NCI-H345 treated with DMSO at 0.1 percent for 48 hours (cell line): ENCODE data around the gene LAMTOR4.
"Not testable (repeated sequence)": the region's sequence is repeated elsewhere in the genome, so short reads cannot be mapped to it uniquely, and the experiment has no call there.

Experiments used
- DNase-seq: peaks from one replicate; lab custom pipeline; 2025; ENCODE audit not compliant: unreplicated experiment; lab: John Stamatoyannopoulos, UW

Gene LAMTOR4

DNA sequence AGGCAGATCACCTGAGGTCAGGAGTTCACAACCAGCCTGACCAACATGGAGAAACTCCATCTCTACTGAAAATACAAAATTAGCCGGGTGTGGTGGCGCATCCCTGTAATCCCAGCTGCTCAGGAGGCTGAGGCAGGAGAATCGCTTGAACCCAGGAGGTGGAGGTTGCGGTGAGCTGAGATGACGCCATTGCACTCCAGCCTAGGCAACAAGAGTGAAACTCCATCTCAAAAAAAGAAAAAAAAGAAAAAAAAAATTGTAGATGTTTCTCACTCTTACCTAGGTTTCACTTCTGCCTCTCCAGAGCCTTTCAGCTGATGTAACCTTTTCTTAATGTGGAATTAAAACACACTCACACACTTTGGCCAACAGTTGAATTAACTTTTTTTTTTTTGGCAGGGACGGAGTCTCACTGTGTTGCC lies 47.2 kb downstream of the LAMTOR4 start:
- DNase-seq, result not testable (repeated sequence)

DNA sequence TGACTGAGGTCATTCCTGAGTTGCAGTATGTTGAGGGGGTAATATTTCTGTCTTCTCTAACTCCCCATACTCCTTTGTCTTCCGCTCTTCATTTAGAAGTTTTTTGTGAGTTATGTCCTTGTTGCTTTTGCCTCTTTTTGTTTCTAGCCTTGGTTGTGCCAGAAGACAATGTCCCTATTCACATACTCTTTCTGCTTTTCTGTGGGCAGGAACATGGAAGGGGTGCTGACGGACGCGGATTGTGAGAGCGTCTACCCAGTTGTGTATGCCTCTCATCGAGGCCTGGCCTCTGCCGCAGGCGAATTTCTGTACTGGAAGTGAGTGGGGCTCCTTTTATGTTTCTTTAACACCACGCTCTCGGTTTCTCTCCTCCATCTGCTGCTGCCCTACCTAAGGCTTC lies 49.5 kb downstream of the LAMTOR4 start:
- DNase-seq, result no peak

DNA sequence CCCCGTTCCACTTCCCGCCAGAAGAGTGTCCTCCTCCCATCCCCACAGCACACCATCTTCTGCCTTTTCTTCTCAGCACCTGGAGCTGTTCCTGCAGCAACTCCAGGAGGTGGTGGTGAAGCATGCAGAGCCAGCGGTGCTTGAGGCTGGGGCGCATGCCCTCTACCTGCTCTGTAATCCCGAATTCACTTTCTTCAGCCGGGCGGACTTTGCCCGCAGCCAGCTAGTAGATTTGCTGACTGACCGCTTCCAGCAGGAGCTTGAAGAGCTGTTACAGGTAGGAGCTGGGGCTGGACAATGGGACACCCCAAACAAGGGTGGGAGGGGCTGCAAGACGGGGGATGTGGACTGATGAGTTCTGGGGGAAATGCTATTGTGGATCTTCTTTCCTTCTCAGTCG lies 52.0 kb downstream of the LAMTOR4 start:
- no peak for DNase-seq
